ENCODE results near the gene SOD2.
"Not testable (repeated sequence)": the region's sequence is repeated elsewhere in the genome, so short reads cannot be mapped to it uniquely, and the experiment has no call there.

SOD2 gene

GRCh38 chr6:159715605-159716004 lies 22.6 kb upstream of the SOD2 start:
- no peak for DNase-seq

- no peak for DNase-seq
Observed at GRCh38 chr6:159715166-159715565, 22.1 kb upstream of the SOD2 start.

- DNase-seq: no peak
Observed at GRCh38 chr6:159714404-159714803, 21.4 kb upstream of the SOD2 start.

- DNase-seq: no peak
Observed at GRCh38 chr6:159713984-159714383, 20.9 kb upstream of the SOD2 start.

- DNase-seq: not testable (repeated sequence)
Observed at GRCh38 chr6:159712389-159712788, 19.3 kb upstream of the SOD2 start.

GRCh38 chr6:159710603-159711002 lies 17.6 kb upstream of the SOD2 start:
- DNase-seq: not testable (repeated sequence)

GRCh38 chr6:159701413-159701999 lies 8.5 kb upstream of the SOD2 start:
- DNase-seq: no peak

GRCh38 chr6:159700970-159701369 lies 7.9 kb upstream of the SOD2 start:
- no peak for DNase-seq

GRCh38 chr6:159695984-159696383 lies 2.9 kb upstream of the SOD2 start:
- DNase-seq: no peak

- no peak for DNase-seq
Observed at GRCh38 chr6:159693894-159694545, 979 bp upstream of the SOD2 start.

- no peak for DNase-seq
Observed at GRCh38 chr6:159692303-159693127, 526 bp downstream of the SOD2 start.

GRCh38 chr6:159691963-159692287 lies 1.1 kb downstream of the SOD2 start:
- no peak for DNase-seq

- DNase-seq: no peak
Observed at GRCh38 chr6:159691133-159691962, 1.7 kb downstream of the SOD2 start.

- not testable (repeated sequence) for DNase-seq
Observed at GRCh38 chr6:159690135-159690534, 2.9 kb downstream of the SOD2 start.

- no peak for DNase-seq
Observed at GRCh38 chr6:159689001-159689400, 4.0 kb downstream of the SOD2 start.

GRCh38 chr6:159688266-159688905 lies 4.7 kb downstream of the SOD2 start:
- no peak for DNase-seq

- DNase-seq: no peak
Observed at GRCh38 chr6:159687341-159687740, 5.7 kb downstream of the SOD2 start.

GRCh38 chr6:159686703-159687102 lies 6.3 kb downstream of the SOD2 start:
- no peak for DNase-seq

GRCh38 chr6:159686040-159686439 lies 7.0 kb downstream of the SOD2 start:
- no peak for DNase-seq

- no peak for DNase-seq
Observed at GRCh38 chr6:159684013-159684304, 9.1 kb downstream of the SOD2 start.

GRCh38 chr6:159682810-159683209 lies 10.2 kb downstream of the SOD2 start:
- no peak for DNase-seq

GRCh38 chr6:159682295-159682694 lies 10.7 kb downstream of the SOD2 start:
- DNase-seq: no peak

Measured in NCI-H1436 treated with DMSO at 0.1 percent for 48 hours (cell line).